ENCODE results near the gene ZNF750.

ZNF750 gene

DNA sequence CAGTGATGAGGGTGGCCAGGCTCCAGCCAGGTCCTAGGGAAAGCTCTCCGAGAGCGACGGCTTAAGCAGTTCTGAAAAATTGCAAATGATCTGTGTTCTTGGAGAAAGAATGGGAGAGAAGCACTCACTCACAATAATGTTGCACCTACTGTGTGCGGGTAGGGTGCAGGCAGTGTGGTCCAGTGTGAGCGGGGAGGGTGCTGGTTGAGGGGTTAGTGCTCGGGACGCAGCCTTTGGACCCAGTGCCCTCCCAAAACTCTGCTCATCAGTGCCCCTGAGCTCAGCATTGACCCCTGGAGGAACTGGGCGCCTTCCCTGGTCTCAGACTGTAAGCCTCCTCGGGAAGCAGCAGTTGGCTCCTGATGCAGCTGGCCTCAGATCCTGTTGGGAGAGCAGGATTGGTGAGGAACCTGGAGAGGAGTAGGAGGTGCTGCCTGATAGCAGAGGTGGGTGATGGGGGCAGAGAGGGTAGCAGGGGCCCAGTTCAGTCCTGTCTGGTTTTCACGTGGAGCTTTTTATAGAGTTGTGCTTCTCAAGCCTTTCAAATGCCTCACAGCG lies 23.6 kb upstream of the ZNF750 start:
- Histone ChIP-seq H3K4me1 (ENCODE audit: insufficient read depth, low read length) (peaks cover 5% of the 10 kb centered on the region; the same call in 1 of the 2 replicates), H3K27me3 (ENCODE audit: insufficient read depth, low read length) (no peaks in the 10 kb centered on the region), H3K36me3 (ENCODE audit: insufficient read depth, low read depth, low read length) (peaks cover 6% of the 10 kb centered on the region; the same call in 1 of the 2 replicates), H3K27ac (ENCODE audit: low read length) (no peak overlapping the region), H3K9ac (ENCODE audit: low read depth, low read length) (no peak overlapping the region), H3K4me3 (ENCODE audit: low read length) (no peak overlapping the region), H3K9me3 (ENCODE audit: insufficient read depth, low read depth, low read length) (no peaks in the 10 kb centered on the region)

DNA sequence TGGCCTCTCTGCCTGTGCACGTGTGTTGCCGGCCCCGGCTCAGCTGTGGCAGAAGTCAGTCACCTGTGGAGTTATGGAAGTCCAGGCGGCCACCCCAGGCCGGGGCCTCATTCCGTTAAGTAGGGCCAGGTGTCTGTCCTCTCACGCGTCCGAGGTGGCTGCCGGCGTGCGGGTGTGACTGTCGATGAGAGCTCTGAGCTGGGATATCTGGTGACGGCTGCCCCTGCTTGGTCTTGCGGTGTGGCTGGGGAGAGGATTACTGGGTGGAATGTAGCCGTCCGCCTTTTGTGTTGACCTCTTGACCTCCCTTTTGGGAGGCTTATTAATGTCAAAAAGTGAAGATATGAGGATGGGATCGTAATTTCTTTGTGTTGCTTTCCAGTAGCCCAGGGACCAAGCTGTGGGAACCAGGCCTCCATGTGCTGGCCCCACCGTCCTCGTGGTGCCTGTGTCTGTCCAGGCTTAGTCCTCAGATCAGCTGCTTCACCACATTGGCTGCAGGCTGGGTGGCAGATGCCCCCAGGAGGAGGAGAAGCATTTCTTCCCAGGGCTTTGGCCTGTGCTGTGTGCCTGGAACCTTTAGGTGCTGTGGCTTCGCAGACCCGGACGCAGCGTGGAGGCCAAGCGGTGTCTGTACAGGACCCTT lies 23.0 kb upstream of the ZNF750 start:
- Histone ChIP-seq H3K27me3 (ENCODE audit: insufficient read depth, low read length) (no peaks in the 10 kb centered on the region), H3K9me3 (ENCODE audit: insufficient read depth, low read depth, low read length) (no peaks in the 10 kb centered on the region), H3K36me3 (ENCODE audit: insufficient read depth, low read depth, low read length) (peaks cover 6% of the 10 kb centered on the region; the same call in 1 of the 2 replicates), H3K27ac (ENCODE audit: low read length) (no peak overlapping the region), H3K9ac (ENCODE audit: low read depth, low read length) (no peak overlapping the region), H3K4me3 (ENCODE audit: low read length) (no peak overlapping the region), H3K4me1 (ENCODE audit: insufficient read depth, low read length) (peaks cover 5% of the 10 kb centered on the region; the same call in 1 of the 2 replicates)

GRCh38 chr17:82862191-82862590 lies 22.4 kb upstream of the ZNF750 start:
- Histone ChIP-seq H3K27ac (ENCODE audit: low read length) (no peak overlapping the region), H3K4me1 (ENCODE audit: insufficient read depth, low read length) (peaks cover 5% of the 10 kb centered on the region; the same call in 1 of the 2 replicates), H3K9ac (ENCODE audit: low read depth, low read length) (no peak overlapping the region), H3K36me3 (ENCODE audit: insufficient read depth, low read depth, low read length) (peaks cover 6% of the 10 kb centered on the region; the same call in 1 of the 2 replicates), H3K9me3 (ENCODE audit: insufficient read depth, low read depth, low read length) (no peaks in the 10 kb centered on the region), H3K4me3 (ENCODE audit: low read length) (no peak overlapping the region), H3K27me3 (ENCODE audit: insufficient read depth, low read length) (no peaks in the 10 kb centered on the region)

DNA sequence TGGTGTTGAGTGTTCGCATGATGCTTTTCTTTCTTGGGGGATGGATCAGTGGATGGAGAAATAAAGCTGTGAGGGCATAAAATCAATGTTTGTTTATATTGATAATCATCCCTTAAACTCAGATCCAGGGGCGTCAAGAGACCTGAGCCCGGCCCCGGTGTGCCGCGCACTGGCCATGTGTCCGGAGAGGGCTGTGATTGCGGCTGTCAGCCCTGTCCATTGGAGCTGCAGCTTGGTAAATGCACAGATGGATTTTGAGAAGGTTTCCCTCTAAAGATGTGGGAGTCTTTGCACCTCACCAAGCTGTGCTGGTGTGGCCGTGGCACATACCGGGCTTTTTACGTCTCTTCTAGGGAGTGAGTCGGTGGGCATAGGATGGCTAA lies 21.6 kb upstream of the ZNF750 start:
- H3K36me3 ChIP-seq (ENCODE audit: insufficient read depth, low read depth, low read length) = peaks cover 6% of the 10 kb centered on the region; the same call in 1 of the 2 replicates
- H3K4me3 ChIP-seq (ENCODE audit: low read length) = no peak overlapping the region
- H3K4me1 ChIP-seq (ENCODE audit: insufficient read depth, low read length) = peaks cover 5% of the 10 kb centered on the region; the same call in 1 of the 2 replicates
- no peaks in the 10 kb centered on the region for H3K27me3 ChIP-seq (ENCODE audit: insufficient read depth, low read length)
- H3K9ac ChIP-seq (ENCODE audit: low read depth, low read length) = no peak overlapping the region
- H3K9me3 ChIP-seq (ENCODE audit: insufficient read depth, low read depth, low read length) = no peaks in the 10 kb centered on the region
- no peak overlapping the region for H3K27ac ChIP-seq (ENCODE audit: low read length)

GRCh38 chr17:82860606-82861392 lies 21.0 kb upstream of the ZNF750 start:
- H3K4me1 ChIP-seq (ENCODE audit: insufficient read depth, low read length) = peaks cover 5% of the 10 kb centered on the region; the same call in 1 of the 2 replicates
- H3K36me3 ChIP-seq (ENCODE audit: insufficient read depth, low read depth, low read length) = peaks cover 6% of the 10 kb centered on the region; the same call in 1 of the 2 replicates
- H3K4me3 ChIP-seq (ENCODE audit: low read length) = no peak overlapping the region
- no peaks in the 10 kb centered on the region for H3K27me3 ChIP-seq (ENCODE audit: insufficient read depth, low read length)
- H3K27ac ChIP-seq (ENCODE audit: low read length) = no peak overlapping the region
- no peaks in the 10 kb centered on the region for H3K9me3 ChIP-seq (ENCODE audit: insufficient read depth, low read depth, low read length)
- no peak overlapping the region for H3K9ac ChIP-seq (ENCODE audit: low read depth, low read length)

DNA sequence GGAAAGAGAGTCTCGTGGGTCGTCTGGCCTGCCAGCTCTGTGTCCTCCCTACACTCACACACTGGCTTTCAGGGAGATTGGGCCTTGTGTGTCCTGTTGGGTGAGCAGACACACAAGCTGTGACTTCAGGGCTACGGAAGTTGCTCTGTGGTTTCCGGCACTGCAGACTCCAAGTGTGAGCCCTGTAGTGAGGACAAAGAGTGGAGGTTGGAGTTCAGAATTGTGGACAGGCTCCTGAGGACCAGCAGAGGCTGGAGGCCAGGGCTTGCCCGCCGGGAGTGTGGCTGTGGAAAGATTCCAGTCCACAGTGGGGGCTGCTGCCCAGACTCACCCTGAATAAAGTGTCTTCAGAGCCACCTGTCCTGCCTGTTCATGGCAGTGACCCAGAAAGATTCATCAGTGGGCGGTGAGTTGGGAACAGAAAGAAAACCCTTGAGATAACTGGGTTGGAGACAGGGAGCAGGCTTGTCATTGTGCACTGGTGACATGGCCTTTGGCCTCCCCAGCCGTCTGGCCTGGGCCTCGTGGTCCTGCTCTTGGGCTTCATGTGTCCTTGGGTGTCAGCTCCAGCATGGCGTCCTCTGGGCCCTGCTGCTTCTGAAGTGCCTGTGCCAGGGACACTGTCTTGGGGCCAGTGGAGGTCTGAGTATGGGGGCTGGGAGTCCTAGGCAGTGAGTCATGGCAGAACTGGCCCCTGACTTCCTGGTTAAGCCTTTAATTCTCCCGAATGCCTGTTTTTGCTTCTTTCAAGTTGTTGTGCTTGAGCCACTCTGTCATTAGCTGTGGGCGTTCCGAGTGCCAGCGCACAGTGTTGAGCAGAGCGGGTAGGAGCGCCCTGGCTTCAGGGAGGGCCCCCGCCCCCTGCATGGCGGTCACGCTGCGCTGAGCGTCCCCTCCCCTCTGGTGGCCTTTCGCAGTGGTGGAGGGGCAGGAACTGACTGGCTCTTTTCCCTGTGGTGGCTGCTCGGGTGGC lies 19.9 kb upstream of the ZNF750 start:
- Histone ChIP-seq H3K9ac (ENCODE audit: low read depth, low read length) (no peak overlapping the region), H3K36me3 (ENCODE audit: insufficient read depth, low read depth, low read length) (peaks cover 14% of the 10 kb centered on the region), H3K27ac (ENCODE audit: low read length) (no peak overlapping the region), H3K4me1 (ENCODE audit: insufficient read depth, low read length) (peaks cover 5% of the 10 kb centered on the region; the same call in 1 of the 2 replicates), H3K9me3 (ENCODE audit: insufficient read depth, low read depth, low read length) (no peaks in the 10 kb centered on the region), H3K27me3 (ENCODE audit: insufficient read depth, low read length) (no peaks in the 10 kb centered on the region), H3K4me3 (ENCODE audit: low read length) (no peak overlapping the region)

DNA sequence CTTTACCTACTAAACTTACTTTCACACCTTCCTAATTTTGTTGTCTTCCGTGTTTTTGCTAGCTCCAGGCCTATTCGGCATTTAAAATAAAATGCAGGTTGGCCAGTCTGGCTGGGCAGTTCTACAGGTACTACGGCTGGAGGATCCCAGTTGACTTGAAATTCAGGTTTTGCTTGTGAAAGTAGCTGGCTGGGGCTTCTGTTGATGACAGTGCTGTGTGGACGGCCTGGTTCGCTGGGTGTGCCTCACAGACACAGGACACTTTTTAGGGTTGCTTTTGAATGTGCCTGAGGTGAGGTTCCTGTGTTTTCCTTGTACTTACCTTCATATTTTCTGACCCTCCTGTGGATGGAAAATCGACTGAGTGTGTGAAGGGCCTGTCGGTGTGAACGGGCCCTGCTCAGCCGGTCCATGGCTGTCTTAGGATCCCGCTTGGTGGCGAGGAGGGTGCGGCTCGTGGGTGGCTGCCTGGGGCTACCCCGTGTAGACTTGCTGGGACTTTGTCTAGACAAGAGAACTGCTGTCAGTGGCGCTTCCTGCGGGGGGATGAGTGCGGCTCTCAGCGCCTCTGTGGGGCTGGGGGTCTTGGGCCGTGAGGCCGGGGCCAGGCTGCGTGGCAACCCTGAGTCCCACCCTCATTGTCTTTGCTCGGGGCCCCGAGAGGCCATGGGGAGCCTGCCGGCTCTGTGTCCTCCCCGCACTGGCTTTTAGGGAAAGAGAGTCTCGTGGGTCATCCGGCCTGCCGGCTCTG lies 18.7 kb upstream of the ZNF750 start:
- H3K4me3 ChIP-seq (ENCODE audit: low read length) = no peak overlapping the region
- no peak overlapping the region for H3K9ac ChIP-seq (ENCODE audit: low read depth, low read length)
- H3K27ac ChIP-seq (ENCODE audit: low read length) = no peak overlapping the region
- no peaks in the 10 kb centered on the region for H3K9me3 ChIP-seq (ENCODE audit: insufficient read depth, low read depth, low read length)
- H3K36me3 ChIP-seq (ENCODE audit: insufficient read depth, low read depth, low read length) = peaks cover 23% of the 10 kb centered on the region
- peaks cover 3% of the 10 kb centered on the region; the same call in 1 of the 2 replicates for H3K4me1 ChIP-seq (ENCODE audit: insufficient read depth, low read length)
- no peaks in the 10 kb centered on the region for H3K27me3 ChIP-seq (ENCODE audit: insufficient read depth, low read length)

DNA sequence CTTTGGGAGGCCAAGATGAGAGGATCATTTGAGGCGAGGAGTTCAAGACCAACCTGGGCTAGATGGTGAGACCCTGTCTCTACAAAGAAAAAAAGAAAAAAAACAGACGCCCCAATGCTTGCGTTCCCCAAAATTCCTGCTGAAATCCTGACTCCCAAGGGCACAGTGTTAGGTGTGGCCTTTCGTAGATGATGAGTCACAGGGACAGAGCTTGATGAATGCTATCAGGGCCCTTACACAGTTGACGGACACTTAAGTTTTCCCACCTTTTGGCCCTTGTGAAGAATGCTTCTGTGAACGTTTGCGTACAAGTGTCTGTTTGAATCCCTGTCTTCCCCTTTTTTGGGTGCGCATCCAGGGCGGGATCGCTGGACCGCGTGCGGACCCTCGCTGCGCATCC lies 16.5 kb upstream of the ZNF750 start:
- no peak overlapping the region for H3K9ac ChIP-seq (ENCODE audit: low read depth, low read length)
- no peaks in the 10 kb centered on the region for H3K9me3 ChIP-seq (ENCODE audit: insufficient read depth, low read depth, low read length)
- H3K4me1 ChIP-seq (ENCODE audit: insufficient read depth, low read length) = peaks cover 2% of the 10 kb centered on the region; the same call in 1 of the 2 replicates
- H3K27ac ChIP-seq (ENCODE audit: low read length) = no peak overlapping the region
- no peak overlapping the region for H3K4me3 ChIP-seq (ENCODE audit: low read length)
- peaks cover 20% of the 10 kb centered on the region; the same call in 1 of the 2 replicates for H3K36me3 ChIP-seq (ENCODE audit: insufficient read depth, low read depth, low read length)
- H3K27me3 ChIP-seq (ENCODE audit: insufficient read depth, low read length) = no peaks in the 10 kb centered on the region

DNA sequence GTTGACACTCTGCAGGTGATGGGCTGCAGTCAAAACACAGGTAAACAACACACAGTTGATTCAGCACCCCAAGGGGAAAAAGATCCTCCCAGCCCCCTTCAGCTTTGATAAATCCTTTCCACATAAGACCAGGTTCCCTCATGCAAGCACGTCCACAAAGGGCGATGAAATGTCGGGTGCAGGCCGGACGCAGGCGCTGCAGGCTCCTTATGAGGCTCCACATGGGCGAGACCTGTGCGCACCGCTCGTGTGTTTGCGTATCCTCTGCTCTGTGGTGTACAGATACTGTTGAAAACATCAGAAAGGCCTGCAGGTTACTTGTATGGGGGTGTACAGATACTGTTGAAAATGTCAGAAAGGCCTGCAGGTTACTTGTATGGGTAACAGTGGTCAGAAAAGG lies 14.4 kb upstream of the ZNF750 start:
- H3K27me3 ChIP-seq (ENCODE audit: insufficient read depth, low read length) = no peaks in the 10 kb centered on the region
- no peak overlapping the region for H3K27ac ChIP-seq (ENCODE audit: low read length)
- no peaks in the 10 kb centered on the region for H3K4me1 ChIP-seq (ENCODE audit: insufficient read depth, low read length)
- no peak overlapping the region for H3K9ac ChIP-seq (ENCODE audit: low read depth, low read length)
- no peak overlapping the region for H3K4me3 ChIP-seq (ENCODE audit: low read length)
- H3K9me3 ChIP-seq (ENCODE audit: insufficient read depth, low read depth, low read length) = no peaks in the 10 kb centered on the region; the same call in 1 of the 2 replicates
- H3K36me3 ChIP-seq (ENCODE audit: insufficient read depth, low read depth, low read length) = peaks cover 25% of the 10 kb centered on the region; the same call in 1 of the 2 replicates

DNA sequence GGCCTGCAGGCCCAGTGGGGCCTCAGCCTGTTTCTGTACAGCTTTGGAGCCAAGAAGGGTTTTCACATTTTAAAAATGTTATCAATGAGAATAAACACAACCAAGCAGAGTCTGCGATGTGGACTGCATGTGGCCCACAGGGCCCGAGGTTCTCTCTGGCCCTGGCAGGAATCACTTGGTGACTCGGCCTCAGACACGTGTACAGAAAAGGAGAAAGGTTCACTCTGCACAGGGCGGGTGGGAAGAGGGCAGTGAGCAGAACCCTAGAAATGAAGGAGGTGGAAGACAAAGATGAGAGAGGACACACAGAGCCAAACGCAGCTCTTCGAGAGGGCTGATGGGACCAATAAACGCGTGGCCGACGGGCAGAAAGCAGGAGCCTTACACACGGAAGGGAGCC lies 11.6 kb upstream of the ZNF750 start:
- no peak overlapping the region for H3K9ac ChIP-seq (ENCODE audit: low read depth, low read length)
- no peak overlapping the region for H3K27ac ChIP-seq (ENCODE audit: low read length)
- H3K27me3 ChIP-seq (ENCODE audit: insufficient read depth, low read length) = no peaks in the 10 kb centered on the region
- no peaks in the 10 kb centered on the region for H3K4me1 ChIP-seq (ENCODE audit: insufficient read depth, low read length)
- H3K4me3 ChIP-seq (ENCODE audit: low read length) = no peak overlapping the region
- H3K9me3 ChIP-seq (ENCODE audit: insufficient read depth, low read depth, low read length) = no peaks in the 10 kb centered on the region; the same call in 1 of the 2 replicates
- peaks cover 27% of the 10 kb centered on the region; the same call in 1 of the 2 replicates for H3K36me3 ChIP-seq (ENCODE audit: insufficient read depth, low read depth, low read length)

Measured in iPS-20b (cell line).